ENCODE results near the gene WNT11.
A peak's percentile ranks its signal among the peaks of the same experiment; 100 is the strongest.

Gene WNT11

DNA sequence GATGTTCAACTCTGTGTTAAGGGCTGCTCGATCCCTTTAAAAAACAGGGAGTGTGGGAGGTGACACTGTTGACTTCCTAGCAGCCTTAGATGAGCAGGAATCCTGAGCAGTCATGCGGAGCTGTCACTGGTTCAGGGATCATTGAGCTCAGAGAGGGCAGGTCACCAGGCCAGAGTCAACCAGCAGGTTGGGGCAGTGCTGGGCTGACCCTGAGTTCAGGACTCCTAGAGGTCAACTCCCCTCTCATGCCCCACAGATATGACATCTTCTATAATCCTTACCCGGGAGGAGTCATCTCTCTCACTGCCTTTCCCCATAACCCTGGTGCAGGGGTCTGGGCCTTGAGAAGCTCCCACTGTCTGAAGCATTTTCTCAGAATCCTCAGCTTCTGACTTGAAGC, 12.9 kb upstream of the WNT11 start:
- DNase-seq (ENCODE audit: low read depth in 2 of 2) = no peak

DNA sequence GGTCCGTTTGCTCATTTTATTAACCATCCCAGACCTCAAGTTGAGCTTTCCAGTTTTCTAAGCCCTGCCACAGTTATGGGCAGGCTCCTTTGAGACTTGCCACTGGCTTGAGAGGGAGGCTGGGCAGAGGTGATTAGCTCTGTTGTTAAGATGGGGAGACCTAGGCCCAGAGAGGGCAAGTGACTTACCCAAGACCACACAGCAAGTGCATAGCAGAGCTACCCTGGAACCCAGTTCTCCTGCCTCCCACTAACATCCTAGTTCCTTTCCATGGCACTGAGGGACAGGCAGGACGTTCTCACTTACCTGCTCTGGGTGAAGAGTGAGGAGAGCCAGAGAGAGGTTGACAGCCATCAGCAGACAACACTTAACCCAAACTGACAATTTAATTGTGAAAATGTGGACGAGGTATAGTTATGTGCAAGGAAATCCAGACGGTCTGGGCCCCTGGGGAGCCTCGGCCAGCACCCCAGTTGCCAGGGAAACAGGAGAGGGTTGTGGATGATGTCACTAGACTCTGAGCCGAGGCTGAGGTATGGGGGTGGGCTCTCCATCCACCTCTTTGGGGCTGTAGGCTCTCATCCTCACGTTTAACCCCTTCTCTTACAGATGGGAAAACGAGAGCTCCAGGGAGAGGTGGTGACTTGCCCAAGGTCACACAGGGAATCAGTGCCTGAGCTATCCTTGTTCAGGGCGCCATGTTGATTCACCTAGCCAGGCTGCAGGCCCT, 12.3 kb upstream of the WNT11 start:
- no peak for DNase-seq (ENCODE audit: low read depth in 2 of 2)

- no peak for DNase-seq (ENCODE audit: low read depth in 2 of 2)
Measured at GRCh38 chr11:76217653-76218160, 11.4 kb upstream of the WNT11 start.

GRCh38 chr11:76216536-76217325, 10.4 kb upstream of the WNT11 start:
- DNase-seq (ENCODE audit: low read depth in 2 of 2) = no peak

- DNase-seq (ENCODE audit: low read depth in 2 of 2) = no peak
Measured at GRCh38 chr11:76215941-76216340, 9.6 kb upstream of the WNT11 start.

DNA sequence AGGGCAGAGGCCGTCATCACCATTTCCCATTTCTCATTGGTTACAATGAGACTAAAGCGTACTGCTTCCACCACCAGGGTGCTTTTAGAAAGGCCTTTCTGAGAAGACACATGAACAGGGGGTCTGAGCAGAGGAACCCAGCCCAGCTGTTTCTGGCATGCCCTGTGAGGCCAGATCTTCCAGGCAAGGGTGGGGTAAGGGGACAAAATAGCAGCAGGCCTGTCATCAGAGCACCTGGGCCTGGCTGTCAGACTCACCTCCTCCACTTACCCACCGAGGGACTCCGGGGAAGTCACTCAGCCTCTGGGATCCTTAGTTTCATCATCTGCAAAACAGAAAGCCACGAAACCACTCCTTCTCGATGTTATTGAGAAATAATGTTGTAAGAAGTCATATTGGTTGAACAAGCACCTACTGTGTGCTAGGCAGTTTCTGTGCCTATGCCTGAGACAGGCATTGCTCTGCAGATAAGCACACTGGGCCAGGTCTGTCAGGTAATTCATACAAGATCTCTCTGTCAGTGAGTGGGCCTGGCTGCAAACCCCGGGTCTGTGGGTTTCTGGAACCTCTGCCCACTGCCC, 8.8 kb upstream of the WNT11 start:
- no peak for DNase-seq (ENCODE audit: low read depth in 2 of 2)

DNA sequence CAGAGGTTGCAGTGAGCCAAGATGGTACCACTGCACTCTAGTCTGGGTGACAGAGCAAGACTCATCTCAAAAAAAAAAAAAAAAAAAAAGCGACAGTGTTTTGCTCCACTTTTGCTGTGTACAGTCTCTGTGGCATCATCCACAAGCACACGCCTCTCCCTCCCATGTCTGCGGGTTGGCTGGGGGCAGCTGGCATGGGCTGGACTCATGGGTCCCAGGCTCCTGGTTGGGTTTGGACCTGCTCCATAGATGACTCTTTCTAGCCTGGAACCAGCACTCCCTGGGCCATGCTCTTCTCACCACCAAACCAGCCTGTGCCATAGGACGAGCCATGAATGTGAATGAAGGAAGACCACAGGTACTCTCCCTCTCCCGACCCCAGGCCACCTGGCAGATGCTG, 7.9 kb upstream of the WNT11 start:
- no peak for DNase-seq (ENCODE audit: low read depth in 2 of 2)

DNA sequence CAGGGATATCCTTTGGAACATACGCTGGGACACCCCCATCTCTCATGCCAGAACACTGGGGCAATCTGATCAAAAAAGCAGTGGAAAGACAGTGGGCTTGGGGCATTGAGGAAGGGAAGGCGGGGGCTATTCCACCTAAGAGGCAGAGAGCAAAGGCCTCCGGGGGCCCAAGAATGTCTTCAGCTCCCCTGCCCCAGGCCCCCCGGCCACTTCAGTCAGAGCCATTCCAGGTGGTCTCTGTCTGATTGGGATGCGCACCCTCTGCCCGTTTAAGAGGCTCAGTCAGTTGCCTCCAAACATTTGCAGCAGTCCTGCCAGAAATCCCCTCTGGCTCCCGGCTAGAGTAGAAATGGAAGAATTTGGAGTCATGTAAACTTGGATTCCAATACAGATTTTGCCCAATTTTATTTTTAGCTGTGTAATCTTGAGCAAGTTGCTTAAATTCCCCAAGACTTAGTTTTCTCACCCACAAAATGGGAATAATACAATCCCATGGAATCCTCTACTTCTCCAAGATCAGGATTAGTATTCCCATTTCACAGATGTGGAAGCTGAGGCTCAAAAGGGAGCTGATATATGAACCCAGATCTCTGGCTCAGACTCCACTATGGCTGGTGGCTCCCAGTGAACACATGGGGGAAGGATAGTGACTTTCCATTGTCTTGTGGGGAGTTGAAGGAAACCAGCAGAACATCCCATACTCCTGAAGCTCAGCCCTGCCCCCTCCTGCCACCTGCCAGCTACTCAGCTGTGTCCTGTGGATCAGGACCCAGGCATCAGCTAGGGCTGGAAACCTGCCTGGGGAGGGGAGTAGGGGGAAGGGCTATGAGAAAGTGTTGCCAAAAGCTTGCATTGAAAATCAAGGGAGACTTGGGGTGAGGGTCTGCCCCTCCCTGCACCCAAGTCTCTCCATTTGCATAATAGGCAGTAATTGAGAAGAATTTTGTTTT, 6.1 kb upstream of the WNT11 start:
- DNase-seq (ENCODE audit: low read depth in 2 of 2) = no peak

DNA sequence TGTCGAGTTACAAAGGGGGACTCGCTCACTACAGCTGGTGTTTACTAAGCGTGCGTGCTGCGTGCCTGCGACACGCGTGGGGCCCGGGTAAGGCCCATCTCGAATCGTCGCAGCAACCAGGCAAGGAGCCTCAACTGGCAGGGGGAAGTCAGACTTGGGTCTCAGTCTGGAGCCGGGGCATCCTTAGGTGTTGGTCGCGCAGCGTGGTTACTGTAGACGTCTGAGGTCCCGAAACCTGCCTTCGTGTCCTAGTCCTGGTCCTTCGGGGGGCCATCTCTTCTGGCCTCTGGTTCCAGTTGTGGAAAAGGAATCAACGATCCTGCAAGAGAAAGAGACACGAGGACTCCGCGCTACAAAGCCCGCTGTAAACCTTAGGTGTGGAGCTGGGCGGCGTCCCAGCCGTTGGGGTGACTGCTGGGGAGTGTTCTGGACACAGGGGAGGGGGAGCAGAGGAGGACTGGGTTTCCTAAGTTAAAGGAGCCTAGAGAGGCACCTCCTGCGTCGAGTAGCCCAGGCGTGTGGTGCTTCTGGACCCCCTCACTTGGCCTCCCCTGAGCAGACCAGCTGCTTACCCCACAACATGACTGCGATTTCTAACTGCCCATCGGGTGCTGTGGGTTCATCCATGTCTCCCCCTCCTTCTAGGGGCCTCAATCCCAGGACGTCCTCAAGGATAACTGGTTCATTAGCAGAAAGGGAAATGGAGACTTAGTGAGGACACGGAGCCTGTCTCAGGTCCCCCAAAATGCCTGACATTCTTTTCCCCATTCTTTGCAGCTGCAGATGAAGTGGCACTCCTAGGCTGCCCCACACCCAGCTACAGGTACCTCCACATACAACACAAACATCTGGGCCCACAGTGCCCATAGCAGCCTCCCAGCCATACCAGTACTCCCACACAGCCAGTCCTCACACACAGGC, 4.9 kb upstream of the WNT11 start:
- DNase-seq (ENCODE audit: low read depth in 2 of 2) = no peak

GRCh38 chr11:76209973-76210930, 4.0 kb upstream of the WNT11 start:
- DNase-seq (ENCODE audit: low read depth in 2 of 2) = no peak

- DNase-seq (ENCODE audit: low read depth in 2 of 2) = no peak
Measured at GRCh38 chr11:76209375-76209972, 3.2 kb upstream of the WNT11 start.

GRCh38 chr11:76208438-76209374, 2.4 kb upstream of the WNT11 start:
- peak; percentile 70 to 72 for DNase-seq (ENCODE audit: low read depth in 2 of 2)

DNA sequence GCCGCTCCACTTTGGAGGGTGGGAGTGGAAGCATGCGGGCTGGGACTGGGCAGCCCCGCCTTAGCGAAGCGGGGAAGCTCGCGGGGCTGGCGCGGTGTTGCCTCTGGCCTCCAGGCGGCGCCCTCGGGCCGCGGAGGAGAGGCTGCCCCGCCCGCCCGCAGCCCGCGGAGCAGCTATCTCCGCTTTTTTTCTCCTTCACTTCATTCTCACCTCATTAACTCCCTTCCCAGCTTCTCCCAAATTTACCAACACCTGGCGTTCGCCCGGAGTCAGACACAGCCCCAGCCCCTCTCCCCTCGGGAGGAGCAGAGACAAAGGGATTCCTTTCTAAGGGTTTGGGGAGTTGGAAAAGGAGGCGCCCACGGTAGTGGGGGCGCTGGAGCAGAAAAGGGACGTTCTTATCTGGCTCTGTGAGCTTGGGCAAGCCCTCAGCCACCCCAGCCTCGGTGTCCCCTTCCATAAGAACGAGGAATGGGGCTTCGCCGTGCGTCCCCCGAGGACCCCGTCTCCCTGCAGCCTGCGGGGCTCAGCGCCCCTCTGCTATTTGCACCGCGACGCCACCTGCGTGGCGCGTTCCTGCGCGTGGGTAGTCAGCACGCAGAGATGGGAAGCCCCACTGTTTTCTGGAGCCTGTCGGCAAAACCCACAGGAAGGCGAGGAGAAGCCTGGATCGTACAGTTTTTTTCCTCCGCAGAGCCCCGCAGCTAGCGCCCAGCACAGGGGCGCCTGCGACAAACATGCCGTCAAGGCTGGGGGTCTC, 1.5 kb upstream of the WNT11 start:
- peak; percentile 67 to 71 for DNase-seq (ENCODE audit: low read depth in 2 of 2)

DNA sequence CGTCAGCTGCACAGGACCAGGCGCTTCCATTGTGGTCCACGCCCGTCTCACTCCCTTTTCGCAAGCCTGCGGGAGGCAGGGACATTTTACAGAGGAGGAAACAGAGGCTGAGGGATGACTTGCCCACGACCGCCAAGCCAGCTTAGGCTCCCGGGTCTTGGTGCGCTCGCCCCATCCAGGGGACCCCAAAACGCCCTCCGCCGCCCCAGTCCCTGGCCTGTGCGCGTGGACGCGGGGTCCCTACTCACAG, 300 bp downstream of the WNT11 start:
- DNase-seq (ENCODE audit: low read depth in 2 of 2) = no peak

DNA sequence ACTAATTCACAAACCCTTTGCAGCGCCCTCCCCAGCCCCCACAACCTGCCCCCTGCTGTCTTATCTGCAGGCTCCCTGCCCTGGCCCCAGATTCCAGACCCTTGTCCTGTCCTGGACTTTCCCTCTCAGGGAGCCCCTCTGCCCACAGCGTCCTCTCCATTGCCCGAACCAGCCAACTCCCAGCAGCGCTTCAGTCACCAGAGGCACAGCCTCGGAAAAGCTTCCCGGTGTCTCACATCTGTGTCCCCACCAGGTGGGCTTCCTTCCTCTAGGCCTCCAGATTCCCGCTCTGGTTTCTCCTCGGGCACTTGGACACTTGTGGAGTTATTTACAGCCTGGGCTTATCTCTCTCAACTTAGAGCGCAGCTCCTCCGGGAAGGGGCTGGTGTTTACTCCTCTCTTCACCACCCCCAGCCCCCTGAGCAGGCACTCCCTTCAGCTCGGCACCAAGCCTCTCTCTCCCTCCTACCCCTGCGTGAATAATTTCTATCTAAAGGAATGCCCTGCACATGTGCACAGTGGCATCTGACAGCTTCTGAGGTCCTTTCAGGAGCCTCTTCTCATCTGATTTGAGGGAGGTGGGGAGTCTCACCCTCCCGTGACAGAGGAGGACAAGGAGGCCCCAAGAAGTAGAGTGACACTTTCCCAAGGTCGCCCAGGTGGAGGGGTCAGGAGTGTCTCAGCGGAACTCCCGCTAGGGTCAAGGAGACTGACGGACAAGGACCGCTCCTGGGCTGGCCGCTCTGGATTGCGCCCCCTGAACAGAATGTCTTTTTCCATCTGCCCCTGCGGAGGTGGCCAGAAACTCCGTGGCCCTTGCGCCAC, 838 bp downstream of the WNT11 start:
- no peak for DNase-seq (ENCODE audit: low read depth in 2 of 2)

DNA sequence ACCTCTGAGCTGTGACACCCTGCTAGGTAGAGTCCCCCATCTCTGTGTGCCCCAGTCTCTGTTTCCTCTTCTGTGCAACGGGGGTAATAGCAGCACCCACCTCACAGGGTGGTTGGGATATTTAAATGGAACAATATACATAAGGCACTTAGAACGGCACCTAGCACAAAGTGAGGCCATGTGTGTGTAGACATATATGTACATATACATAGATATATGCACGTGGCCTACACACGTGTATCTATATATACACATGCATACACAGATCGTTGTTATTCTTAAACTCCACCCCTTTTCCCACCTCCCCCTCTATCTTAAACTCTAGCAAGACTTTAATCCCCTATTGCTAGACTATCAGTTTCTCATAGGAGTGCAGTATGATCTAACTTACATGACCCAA, 2.4 kb downstream of the WNT11 start:
- no peak for DNase-seq (ENCODE audit: low read depth in 2 of 2)
